DMS79 treated with DMSO at 0.1 percent for 48 hours (cell line): ENCODE measurements around the gene EPHA2.

Experiments
- DNase-seq: peaks from one replicate; lab custom pipeline; 2025; lab: John Stamatoyannopoulos, UW

The EPHA2 gene

DNA sequence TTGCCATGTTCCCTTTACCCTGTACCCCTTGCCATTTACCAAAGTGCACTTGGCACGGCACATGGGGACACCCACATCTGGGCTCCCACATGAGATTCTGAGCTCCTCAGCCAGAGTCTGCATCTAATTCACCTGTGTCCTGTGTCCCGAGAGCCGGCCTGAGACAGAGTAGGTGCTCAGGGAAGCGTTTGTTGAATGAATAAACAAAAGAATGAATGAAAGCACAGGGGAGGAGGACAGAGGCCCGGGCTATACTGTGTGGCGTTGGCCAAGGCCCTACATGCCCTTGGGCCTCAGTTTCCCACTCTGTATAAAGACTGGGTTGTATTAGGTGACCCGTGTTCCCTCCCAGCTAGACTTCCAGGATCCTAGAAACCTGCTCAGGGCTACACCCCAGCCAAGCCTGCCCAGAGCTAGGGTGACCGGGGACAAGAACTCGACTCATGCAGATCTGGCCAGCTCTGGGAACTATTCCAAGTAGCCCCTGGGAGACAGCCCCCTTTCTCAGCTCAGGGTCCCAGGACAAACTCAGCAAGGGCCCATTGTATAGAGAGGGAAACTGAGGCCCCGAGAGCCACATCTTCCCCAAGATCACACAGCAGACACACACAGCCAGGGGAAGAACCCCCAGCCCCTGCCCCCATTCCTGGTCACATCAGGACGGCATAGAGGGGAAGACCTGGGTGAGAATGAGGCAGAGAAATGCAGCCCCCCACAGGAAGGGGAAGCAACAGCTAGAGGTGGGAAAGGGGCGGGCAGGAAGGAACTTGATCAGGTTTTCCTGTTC lies 6.0 kb downstream of the EPHA2 start:
- no peak for DNase-seq

DNA sequence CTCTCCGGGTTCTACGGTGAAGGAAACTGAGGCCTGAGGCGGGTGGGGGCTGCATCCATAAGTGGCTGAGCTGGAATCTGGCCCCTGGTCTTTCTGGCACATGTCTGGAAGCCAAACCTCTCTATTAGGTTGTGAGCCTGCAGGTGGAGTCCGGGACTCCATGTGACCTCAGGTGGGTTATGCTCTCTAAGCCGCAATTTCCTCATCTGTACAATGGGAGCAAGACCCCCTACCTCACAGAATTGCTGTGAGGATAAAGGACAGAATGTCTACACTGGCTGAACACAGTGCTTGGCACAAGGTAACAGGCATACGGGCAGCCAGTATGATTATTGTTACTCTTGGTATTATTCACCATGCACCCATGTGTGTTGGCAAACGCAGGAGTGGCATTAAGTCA lies 6.7 kb downstream of the EPHA2 start:
- no peak for DNase-seq

DNA sequence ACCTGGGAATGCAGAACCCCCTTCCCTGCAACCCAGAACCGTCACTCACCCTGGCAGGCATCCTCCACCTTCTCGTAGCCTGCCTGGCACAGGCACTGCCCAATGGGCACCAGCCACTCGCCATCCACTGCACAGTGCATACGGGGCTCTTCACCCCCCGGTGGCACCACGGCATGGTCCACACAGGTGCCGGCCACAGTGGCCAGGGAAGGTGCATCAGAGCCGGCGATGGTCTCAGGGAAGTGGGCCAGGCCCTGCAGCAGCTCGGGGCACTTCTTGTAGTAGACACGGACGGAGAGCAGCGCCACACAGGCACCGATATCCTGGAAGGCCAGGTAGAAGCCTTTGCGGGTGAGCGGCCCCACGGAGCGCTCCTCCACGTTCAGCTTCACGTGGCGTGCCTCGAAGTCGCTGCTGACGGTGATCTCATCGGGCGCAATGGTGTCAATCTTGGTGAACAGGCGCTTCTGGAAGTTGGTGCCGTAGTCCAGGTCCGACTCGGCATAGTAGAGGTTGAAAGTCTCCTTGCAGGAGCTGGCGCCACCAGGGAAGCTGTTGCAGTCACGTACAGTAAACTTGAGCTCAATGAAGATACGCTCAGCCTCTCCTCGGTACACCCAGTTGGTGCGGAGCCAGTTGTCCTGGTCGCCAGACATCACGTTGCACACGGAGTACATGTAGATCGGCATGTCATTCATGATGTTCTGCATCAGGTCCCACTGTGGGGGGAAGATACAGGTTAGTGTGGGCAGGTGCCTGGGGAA lies 7.4 kb downstream of the EPHA2 start:
- no peak for DNase-seq

DNA sequence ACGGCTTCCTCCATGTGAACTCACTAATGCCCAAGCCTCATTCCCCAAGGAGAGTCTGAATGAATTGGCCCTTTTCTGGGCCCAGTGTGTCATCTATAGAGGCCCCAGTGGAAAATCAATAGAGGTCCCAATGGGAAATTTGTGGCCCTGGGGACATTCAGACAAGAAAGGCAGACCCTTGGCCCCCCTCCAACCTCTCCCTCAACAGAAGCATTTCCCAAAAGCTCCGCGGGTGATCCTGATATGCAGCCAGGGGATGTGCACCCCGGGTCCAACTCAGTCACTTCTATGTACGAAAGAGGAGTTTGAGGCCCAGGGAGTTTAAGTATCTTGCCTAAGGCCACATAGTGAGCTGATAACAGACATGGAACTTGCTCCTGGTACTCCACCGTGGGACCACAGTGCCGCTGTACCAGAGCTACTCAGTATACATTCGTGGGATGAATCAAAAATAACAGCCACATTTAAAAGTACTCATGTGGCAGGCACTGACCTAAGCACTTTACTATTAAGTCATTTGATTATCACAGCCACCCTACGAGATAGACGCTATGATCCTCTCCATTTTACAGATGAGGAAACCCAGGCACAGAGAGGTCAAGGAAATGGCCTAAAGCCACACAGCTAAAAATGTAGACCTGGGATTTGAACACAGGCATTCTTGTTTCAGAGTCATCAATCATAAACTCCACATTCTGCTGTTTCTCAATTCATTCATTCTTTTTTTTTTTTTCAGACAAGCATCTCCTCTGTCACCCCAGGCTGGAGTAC lies 8.5 kb downstream of the EPHA2 start:
- no peak for DNase-seq

DNA sequence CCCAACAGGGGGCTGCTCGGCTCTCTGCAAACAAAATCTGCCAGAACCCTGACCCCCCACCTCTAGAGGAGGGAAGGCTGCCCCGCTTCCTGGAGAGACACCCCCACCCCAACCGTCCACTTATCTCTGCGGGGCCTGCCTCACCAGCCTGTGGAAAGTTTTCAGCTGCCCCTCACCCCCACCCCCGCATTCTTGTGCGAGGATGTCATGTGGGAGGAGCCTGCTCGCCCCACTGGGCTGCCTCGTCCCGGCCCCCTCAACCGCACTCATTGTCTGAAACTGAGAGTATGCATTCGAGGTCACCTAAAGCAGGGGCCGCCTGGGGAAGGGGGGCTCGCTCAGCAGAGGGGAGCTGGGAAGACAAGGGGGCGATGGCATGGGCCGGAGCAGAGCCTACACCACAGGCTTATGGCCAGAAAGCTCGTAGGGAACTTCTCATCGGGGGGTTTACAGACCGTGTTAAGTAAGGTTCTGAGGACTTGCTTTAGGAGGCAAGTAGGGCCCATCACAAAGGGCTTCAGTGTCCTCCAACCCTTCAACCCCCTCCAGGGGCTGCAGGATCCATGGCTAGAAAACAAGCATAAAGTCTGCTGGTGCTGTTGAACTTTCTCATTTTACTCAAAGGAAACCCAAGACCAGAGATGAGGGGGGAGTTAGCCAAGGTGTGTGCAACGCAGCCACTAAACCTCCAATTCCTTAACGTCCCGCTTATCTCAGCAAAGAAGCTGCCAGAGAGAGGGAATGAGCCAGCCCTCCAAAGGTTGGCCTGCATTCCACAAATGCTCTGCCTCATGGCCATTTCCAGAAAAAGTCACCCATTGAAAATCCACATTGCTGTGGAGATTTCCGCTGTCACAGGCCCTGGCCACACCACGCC lies 9.4 kb downstream of the EPHA2 start:
- DNase-seq = no peak

DNA sequence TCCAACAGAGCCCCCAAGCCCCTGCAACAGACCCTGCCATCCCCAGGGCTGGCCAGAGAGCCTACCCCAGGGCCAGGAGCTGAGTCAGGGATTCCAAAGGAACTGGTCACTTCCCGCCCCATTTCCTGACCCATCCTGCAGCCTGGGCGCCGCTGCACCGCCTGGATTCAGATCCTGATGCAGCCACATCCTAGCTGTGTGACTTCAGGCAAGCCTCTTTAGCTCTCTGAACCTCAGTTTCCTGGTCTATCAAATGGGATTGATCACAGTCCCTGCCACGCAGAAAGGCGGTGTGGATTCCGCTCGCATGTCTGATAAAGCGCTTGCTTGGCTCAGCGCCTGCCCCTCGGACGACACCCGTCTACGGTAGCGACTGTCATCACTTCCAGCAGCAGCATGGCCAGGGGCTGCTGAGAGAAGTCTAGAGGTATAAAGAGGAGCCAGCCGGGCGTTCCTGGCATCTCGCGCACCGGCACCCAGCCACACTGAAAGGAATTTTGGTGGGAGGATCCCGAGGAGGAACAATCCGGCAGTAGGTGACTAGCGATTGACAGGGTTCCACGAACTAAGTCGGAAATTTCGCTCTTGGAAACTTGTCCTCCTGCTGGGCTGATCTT lies 10.1 kb downstream of the EPHA2 start:
- no peak for DNase-seq

DNA sequence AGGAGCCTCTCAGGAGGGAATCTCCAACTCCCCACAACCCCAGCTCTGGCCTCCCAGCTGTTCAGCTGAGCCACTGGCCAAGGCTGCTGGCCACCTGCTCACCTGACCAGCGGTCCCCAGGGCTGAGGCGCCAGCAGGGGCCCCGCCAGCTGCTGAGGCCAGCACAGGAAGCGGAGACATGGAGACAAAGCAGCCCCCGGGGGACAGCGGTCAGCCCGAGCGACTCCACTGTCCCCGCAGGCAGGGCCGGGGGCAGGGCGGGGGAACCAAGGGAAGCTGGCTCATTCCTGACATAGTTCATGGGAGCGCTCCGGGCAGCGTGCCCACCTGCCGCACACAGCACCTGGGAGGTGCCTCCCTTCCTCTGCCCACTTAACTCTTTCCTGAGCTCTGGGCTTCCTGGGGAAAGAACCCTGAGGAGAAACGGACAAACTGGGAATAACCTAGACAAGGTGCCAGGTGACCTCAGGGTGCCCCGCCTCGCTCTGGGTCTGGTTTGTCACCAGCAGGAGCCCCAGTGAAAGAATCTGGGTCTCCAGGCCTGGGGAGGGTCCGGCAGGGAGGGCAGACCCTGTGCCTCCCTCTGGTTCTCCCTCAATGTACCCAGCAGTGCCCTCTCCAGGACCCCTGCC lies 10.7 kb downstream of the EPHA2 start:
- DNase-seq = peak; percentile 65

DNA sequence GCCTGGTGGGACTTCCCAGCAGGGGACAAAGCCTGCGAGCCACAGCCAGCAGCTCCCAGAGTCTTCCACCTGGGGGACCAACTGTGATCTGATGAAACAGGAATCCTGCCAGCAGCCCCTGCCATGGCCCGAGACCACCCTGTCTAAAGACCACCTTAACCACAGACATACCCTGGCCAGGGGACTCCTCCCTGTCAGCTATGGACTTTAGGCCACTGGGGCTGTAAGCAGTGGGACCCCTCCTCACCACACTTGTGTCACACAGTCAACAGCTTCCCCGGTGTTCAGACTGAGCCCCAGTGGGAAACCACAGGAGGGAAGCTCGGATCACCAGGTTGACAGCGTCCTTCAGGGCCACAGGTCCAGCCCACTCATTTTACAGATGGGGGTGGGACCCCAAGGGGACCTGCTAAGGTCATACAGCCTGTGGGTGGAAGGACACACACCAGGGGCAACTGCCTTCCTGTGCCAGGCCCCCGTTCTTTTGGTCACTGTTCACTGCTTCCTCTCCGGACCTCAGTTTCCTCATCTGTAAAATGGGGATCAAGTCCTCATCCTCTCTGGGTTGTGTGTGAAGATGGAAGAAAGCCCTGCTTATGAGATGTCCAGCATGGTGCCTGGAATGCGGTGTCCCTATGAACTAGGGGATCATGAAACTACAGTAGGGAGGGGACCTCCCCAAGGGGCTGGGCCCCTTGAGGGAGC lies 11.4 kb downstream of the EPHA2 start:
- DNase-seq = no peak

DNA sequence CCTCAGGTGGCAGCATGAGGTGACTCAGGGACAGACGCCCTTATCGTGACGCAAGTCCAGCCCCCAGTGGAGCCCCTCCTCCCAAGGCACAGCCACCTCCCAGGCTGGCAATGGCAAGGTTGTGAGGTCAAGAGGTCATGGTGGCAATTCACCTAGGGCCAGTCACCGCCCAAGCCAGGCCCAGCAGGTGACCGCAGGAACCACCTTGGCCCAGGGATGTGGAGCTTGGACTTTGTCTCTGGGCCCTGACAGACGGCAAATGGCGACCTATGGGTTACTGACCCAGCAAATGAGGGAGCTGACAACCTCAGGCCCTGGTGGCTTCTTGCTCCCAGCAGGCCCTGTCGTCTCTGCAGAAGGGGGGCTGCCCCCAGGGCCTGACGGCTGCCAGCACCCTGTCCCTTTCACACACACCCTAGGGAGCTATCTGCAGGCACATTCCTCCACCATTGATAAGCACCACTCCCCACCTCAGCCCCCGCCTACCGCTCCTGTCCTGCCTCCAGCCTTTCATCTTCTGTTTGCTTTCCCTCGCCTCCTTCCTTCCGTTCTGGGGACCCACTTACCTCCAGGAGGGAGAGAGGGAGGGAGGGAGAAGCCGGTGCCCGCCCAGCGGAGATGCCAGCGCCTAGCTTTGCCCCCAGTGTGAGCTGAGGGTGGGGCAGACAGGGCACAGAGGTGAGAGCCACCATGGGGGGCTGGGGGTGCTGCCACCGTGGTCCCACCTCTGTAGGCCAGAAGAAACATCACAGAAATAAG lies 12.1 kb downstream of the EPHA2 start:
- DNase-seq = no peak

DNA sequence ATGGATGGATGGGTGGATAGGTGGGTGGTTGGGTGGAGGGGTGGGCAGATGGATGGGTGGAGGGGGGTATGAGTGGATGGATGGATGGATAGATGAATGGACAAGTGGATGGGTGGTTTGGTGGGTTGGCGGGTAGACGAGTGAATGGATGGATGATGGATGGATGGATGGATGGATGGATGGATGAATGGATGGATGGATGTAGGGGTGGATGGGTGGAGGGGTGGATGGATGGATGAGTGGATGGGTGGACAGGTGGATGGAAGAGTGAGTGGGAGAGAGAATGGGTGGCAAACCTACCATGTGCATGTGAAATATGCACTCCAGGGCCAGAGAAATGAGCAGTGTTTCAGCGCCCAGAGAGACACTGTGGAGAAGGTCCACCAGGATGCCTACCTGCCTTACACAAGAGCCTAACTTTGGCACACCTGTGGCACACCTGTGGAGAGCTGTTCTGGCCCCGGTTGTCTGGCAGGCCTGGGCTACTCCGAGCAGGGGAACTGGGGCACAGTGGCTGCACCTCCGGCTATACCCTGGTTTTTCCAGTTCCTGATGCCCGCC lies 12.8 kb downstream of the EPHA2 start:
- DNase-seq = no peak

DNA sequence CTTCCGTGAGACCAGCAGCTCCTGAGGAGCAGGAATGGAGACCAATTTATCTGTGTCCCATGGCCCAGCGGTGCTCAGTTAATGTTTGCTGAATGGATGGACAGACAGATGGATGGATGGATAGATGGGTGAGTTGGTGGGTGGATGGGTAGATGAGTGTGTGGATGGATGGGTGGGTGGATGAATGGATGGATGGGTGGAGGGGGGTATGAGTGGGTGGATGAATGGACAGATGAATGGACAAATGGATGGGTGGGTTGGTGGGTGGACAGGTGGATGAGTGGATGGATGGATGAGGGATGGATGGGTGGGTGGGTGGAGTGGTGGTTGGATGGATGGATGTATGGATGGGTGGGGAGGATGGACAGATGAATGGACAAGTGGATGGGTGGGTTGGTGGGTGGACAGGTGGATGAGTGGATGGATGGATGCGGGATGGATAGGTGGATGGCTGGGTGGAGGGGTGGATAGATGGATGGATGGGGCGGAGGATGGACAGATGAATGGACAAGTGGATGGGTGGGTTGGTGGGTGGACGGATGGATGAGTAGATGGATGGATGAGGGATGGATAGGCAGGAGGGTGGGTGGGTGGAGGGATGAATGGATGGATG lies 13.4 kb downstream of the EPHA2 start:
- DNase-seq = no peak

DNA sequence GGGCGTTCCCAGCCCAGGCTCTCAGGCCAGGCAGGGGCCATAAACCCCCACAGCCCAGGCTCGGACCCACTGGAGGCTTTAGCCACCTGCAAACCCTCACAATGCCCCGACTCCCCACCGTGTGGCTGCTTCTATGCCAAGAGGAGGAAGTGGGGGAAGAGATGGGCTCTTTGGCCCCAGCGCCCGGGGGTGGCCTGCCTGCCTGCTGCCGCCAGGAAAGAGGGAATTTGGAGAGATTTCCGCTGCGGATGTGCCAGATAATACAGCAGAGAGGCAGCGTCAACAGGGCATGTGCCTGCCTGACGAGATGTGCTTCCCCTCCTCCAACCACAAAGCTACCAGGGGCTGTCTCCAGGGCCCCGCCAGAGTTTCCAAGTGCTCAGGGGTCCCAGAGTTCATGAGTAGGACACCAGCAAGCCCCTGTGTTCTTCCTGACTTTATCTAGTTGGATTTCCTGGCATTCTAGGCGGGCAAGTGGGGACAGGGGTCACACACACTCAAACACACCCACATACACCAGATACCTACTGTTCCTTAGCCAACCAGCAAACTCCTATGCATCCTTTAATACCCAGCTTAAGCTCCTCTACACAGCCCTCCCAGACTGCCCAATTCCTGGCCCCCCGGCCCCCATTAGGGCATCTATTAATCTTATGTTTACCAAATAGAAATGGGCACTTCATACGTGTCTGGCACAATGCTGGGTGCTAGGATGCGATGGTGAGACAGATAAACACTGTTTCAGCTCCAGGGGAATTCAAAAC lies 14.1 kb downstream of the EPHA2 start:
- no peak for DNase-seq

DNA sequence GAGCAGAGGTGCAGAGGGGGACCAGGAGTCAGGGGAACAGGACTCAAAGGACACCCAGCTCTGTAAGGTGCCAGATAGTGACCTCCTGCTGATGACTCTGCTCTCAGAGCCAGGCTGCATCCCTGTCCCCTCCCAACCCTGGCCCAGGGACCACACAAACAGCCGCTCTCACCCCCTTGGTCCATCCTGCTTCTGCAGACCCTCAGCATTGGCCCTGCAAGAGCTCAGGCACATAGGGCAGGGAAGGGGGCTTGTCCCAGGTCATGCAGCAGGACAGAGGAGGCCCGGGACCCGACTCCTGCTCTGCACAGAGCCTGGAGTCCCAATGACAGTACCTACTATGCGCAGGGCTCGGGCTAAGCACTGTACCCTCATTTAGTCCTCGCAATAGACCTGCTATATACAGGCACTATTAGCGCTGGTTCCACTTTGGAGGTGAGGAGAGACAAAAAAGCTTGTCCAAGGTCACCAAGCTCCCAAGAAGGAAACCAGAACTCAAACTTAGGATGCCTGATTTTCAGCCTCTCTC lies 15.7 kb downstream of the EPHA2 start:
- DNase-seq = no peak

DNA sequence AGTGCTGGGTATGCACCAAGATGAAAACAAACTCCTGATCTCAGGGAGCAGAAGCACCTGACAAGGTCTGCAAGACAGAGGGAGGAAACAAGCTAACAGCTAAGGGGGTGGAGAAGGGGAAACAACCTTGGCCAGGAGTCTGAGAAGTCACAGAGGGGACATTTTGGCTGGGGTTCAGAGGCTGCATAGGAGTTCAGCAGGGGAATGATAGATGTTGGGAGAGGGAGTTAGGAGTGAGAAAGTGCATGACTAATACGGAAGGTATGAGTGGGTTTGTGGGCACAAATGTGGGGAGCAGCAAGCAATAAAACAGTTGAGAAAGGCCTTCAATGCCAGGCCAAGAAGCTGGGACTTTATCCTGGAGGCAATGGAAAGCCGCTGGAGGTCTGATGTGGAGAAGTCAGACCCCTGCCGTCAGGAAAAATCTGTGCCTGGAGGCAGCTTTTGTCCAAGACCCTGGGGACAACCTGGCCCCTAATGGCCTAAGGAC lies 16.4 kb downstream of the EPHA2 start:
- no peak for DNase-seq

DNA sequence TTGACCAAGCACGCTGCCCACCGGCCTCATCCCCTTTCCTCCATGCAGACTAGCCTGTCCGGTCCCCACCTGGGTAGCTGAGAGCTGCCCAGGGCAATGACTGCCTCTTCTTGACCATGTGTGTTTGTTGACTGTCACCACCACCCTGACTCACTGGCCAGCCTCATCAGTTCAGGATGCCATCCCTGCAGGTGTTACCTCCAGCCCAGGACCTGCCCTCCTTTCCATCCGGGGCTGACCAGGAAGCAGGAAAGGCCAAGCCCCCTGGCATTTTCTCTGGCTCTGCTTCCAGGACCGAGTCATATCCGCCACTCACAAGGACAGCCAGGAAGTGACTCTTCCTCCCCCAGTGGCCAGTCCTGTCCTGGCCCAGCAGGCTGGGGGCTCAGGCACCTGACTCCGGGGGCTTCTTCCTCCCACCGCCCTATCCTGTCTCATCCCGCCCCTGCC lies 17.1 kb downstream of the EPHA2 start:
- no peak for DNase-seq

DNA sequence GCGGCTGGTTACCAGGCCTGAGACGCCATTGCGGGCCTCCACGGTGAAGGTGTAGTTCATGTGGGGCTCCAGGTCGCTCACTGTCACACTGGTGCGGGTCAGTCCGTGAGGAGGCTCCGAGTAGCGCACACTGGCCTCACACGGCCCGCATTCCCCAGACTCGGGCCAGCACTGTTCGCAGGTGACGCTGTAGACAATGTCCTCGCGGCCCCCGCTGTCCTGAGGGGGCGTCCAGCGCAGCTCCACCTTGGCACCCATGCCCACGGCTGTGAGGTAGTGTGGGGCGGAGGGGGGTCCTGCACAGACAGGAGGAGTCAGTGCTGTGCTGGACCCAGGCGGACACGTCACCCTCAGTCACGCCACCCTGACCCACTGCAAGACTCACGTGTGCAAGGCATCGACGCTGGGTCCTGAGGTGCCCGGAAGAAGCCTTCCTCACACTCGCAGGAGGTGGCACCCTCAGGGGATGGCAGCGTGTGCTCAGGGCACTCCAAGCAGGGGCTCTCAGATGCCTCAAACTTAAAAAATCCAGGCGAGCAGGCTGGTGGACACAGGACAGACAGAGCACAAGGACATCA lies 17.9 kb downstream of the EPHA2 start:
- no peak for DNase-seq

DNA sequence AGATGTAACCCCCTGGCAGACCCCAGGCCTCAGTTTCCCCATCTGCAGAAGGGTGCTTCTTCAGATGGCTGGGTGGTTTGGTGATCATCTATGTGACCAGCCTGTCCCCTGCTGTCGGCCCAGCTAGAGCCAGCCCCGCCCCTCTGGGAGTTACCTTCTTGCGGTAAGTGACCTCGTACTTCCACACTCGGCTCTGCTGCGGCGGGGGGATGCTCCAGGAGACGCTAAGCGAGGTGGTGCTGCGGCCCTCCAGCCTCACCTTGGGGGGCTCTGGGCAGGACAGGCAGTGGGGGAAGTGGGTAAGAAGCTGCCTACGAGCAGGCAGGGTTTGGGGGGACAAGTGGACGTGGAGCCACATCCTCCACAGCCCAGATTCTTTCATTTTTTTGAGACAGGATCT lies 20.4 kb downstream of the EPHA2 start:
- DNase-seq = no peak
